ENCODE measurements around the gene GFOD1. TPM values are rescaled to one million over a fixed set of nuclear protein-coding genes. Genes with fewer than 3 reads are reported as not detected.

Gene GFOD1
- total and polyA plus RNA-seq, 8 donors, result 5.7 to 19.6 (median 8.2) TPM

GRCh38 chr6:13474787-13475186 is 12.6 kb downstream of the GFOD1 start:
- no peak overlapping the region for H3K4me3 ChIP-seq
- intact Hi-C loops (cut with DNase I), result no loop called here
- H3K27me3 ChIP-seq, result no peaks in the 10 kb centered on the region
- no peak for DNase-seq
- H3K27ac ChIP-seq, result no peak overlapping the region
- H3K36me3 ChIP-seq, result peaks cover 0 to 5% of the 10 kb centered on the region in 2 donors
- H3K9me3 ChIP-seq, result no peaks in the 10 kb centered on the region
- peaks cover 0 to 13% of the 10 kb centered on the region in 2 donors for H3K4me1 ChIP-seq
- no peak for ATAC-seq
- no peak for TF ChIP-seq CTCF (IDR thresholded peaks at IDR 0.05)

GRCh38 chr6:13474360-13474759 is 13.0 kb downstream of the GFOD1 start:
- no peaks in the 10 kb centered on the region for H3K27me3 ChIP-seq
- H3K4me3 ChIP-seq, result no peak overlapping the region
- H3K36me3 ChIP-seq, result peaks cover 0 to 5% of the 10 kb centered on the region in 2 donors
- DNase-seq, result no peak
- intact Hi-C loops (cut with DNase I), result no loop called here
- peaks cover 0 to 9% of the 10 kb centered on the region in 2 donors for H3K4me1 ChIP-seq
- no peaks in the 10 kb centered on the region for H3K9me3 ChIP-seq
- ATAC-seq, result no peak
- H3K27ac ChIP-seq, result no peak overlapping the region
- TF ChIP-seq CTCF (IDR thresholded peaks at IDR 0.05), result no peak

GRCh38 chr6:13473768-13474165 is 13.6 kb downstream of the GFOD1 start:
- TF ChIP-seq CTCF (IDR thresholded peaks at IDR 0.05), result no peak
- no peak for DNase-seq
- Histone ChIP-seq H3K4me1 (peaks cover 0 to 6% of the 10 kb centered on the region in 2 donors), H3K27ac (no peak overlapping the region), H3K4me3 (no peak overlapping the region), H3K27me3 (no peaks in the 10 kb centered on the region), H3K36me3 (peaks cover 0 to 5% of the 10 kb centered on the region in 2 donors), H3K9me3 (no peaks in the 10 kb centered on the region)
- ATAC-seq, result no peak
- intact Hi-C loops (cut with DNase I), result no loop called here

- no peaks in the 10 kb centered on the region for H3K9me3 ChIP-seq
- no peaks in the 10 kb centered on the region for H3K27me3 ChIP-seq
- no peak overlapping the region for H3K4me3 ChIP-seq
- no peak overlapping the region for H3K27ac ChIP-seq
- H3K4me1 ChIP-seq, result peaks cover 0 to 6% of the 10 kb centered on the region in 2 donors
- DNase-seq (no peak), ATAC-seq (no peak)
- H3K36me3 ChIP-seq, result peaks cover 0 to 5% of the 10 kb centered on the region in 2 donors
- intact Hi-C loops (cut with DNase I), result no loop called here
- TF ChIP-seq CTCF (IDR thresholded peaks at IDR 0.05), result no peak
Observed at GRCh38 chr6:13472976-13473767, 14.2 kb downstream of the GFOD1 start.

DNA sequence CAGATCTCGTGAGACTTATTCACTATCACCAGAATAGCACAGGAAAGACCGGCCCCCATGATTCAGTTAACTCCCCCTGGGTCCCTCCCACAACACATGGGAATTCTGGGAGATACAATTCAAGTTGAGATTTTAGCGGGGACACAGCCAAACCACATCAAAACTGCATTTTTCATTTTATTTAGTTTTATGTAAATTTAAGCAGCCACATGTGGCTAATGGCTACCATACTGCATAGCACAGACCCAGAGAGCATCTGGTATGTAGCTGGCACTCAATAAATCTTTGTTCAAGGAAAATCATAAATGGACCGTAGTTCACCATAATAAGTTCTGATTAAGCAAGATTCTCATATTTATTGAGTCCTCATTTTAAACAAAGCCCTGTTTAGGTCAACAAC is 15.3 kb downstream of the GFOD1 start:
- no peak overlapping the region for H3K4me3 ChIP-seq
- ATAC-seq (no peak), DNase-seq (no peak)
- peaks cover 0 to 5% of the 10 kb centered on the region in 2 donors for H3K36me3 ChIP-seq
- H3K9me3 ChIP-seq, result no peaks in the 10 kb centered on the region
- H3K27me3 ChIP-seq, result no peaks in the 10 kb centered on the region
- no peak overlapping the region for H3K27ac ChIP-seq
- peaks cover 0 to 13% of the 10 kb centered on the region in 2 donors for H3K4me1 ChIP-seq
- no peak for TF ChIP-seq CTCF (IDR thresholded peaks at IDR 0.05)
- intact Hi-C loops (cut with DNase I), result no loop called here
